ENCODE measurements around the gene HEMK1. TPM values are rescaled to one million over a fixed set of nuclear protein-coding genes. Genes with fewer than 3 reads are reported as not detected.

The HEMK1 gene
- total and polyA plus RNA-seq, 2 of the 4 experiments (the other 2 are of a cell fraction), result 17.2 to 20.8 TPM

DNA sequence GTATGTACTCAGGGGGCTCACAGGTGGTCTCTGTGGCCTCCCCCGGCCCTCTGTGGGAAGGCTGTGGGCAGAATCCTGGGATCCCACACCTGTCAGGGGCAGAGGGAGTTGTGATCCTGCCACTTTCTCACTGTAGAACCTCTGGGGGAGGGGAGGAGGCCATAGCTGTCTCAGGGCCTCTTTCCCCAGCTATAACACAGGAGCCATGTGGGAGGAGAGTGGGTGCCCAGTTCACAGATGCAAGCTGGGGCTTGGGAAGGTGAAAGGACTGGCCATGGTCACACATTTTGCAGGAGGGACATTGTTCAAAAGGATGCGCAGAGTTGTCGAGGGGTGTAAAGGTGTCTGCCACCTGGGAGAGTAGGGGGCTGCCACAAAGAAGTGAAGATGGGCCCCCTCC lies 59.3 kb downstream of the HEMK1 start:
- no peak overlapping the region for H3K4me2 ChIP-seq (ENCODE audit: low read depth, low read length)
- no peak overlapping the region for H2BK120ac ChIP-seq (ENCODE audit: low read depth, low read length)
- no peaks in the 10 kb centered on the region for H3K27me3 ChIP-seq (ENCODE audit: control insufficient read depth, insufficient read depth, low read length)
- peaks cover 10% of the 10 kb centered on the region for H4K20me1 ChIP-seq (ENCODE audit: insufficient read depth, low read length)
- H3K56ac ChIP-seq (ENCODE audit: extremely low read depth, insufficient read depth, low read length), result no peak overlapping the region
- H2BK20ac ChIP-seq (ENCODE audit: low read depth, low read length), result no peak overlapping the region
- no peak overlapping the region for H3K4me3 ChIP-seq (ENCODE audit: insufficient read depth, low read depth, low read length)
- no peak overlapping the region for H2AK9ac ChIP-seq (replicated peaks; ENCODE audit: low read depth, low read length, poor library complexity)
- intact Hi-C loops (cut with micrococcal nuclease) (no loop called here), dilution Hi-C loops (cut with HindIII; ENCODE audit: low sequenced_read_pairs, unreplicated experiment) (no loop called here), in situ Hi-C loops (cut with MboI; ENCODE audit: low sequenced_read_pairs) (no loop called here)
- ChIA-PET POLR2A (ENCODE audit: unreplicated experiment) (no interaction called here), CTCF (interaction anchor here (0.8 to 2.1 kb wide), 3 partner anchors 8 to 472 kb away, joined by 3 to 5 read pairs (median 3); no protein-coding TSS in a partner anchor)
- H3K9ac ChIP-seq (ENCODE audit: low read depth, low read length), result no peak overlapping the region
- no peak overlapping the region for H4K91ac ChIP-seq (ENCODE audit: insufficient read depth, low read depth, low read length)
- no peak for DNase-seq
- H3K36me3 ChIP-seq (ENCODE audit: control insufficient read depth, insufficient read depth, low read length), result no peaks in the 10 kb centered on the region
- BruUV-seq (replicated peaks), result no TSS peak
- no peak overlapping the region for H2BK5ac ChIP-seq (ENCODE audit: low read depth, low read length, poor library complexity, severe bottlenecking)
- peaks cover 0 to 14% of the 10 kb centered on the region in 2 experiments; a peak in 2 of 4 replicates for H3K79me1 ChIP-seq (ENCODE audit: low read depth in 1 of 2, low read length in 2 of 2)
- H3K9me1 ChIP-seq (ENCODE audit: insufficient read depth, low read length), result peaks cover 33% of the 10 kb centered on the region
- H3K18ac ChIP-seq (ENCODE audit: low read depth, low read length), result no peak overlapping the region
- ATAC-seq (ENCODE audit: low read depth), result no peak
- H2AK5ac ChIP-seq (ENCODE audit: low read depth, low read length), result no peak overlapping the region
- H2BK15ac ChIP-seq (ENCODE audit: low read depth, low read length), result no peak overlapping the region
- no CpG with 5 or more reads among the region's 3 CpGs for WGBS, 2 experiments (ENCODE audit: extremely low coverage in 2 of 2, insufficient read length in 1 of 2)
- no peak overlapping the region for H3K14ac ChIP-seq (replicated peaks; ENCODE audit: low read depth, low read length)
- no peak overlapping the region for H2AFZ ChIP-seq (replicated peaks; ENCODE audit: low read length, poor library complexity)
- no peaks in the 10 kb centered on the region for H3K9me3 ChIP-seq (ENCODE audit: control insufficient read depth, insufficient read depth, low read length)
- H4K8ac ChIP-seq (ENCODE audit: low read depth in 2 of 2, low read length in 2 of 2), result no peak overlapping the region
- H3K27ac ChIP-seq (ENCODE audit: insufficient read depth, low read length), result no peak overlapping the region
- H3K23ac ChIP-seq (ENCODE audit: low read depth, low read length), result no peak overlapping the region
- H3K4ac ChIP-seq (ENCODE audit: low read depth, low read length), result no peak overlapping the region
- no peak overlapping the region for H4K5ac ChIP-seq (ENCODE audit: low read depth, low read length)
- peaks cover 6% of the 10 kb centered on the region for H3K4me1 ChIP-seq (ENCODE audit: control insufficient read depth, insufficient read depth, low read length)
- TF ChIP-seq MAFK (IDR thresholded peaks at IDR 0.05; ENCODE audit: low read depth, low read length) (no peak), POLR2A (IDR thresholded peaks at IDR 0.05; ENCODE audit: low read depth, low read length) (no peak)
